Gastroesophageal sphincter (tissue), 4 donors: ENCODE results near the gene FOXE3. TPM values are rescaled to one million over a fixed set of nuclear protein-coding genes. Genes with fewer than 3 reads are reported as not detected.

Experiments
- ATAC-seq: fragments of 150-250 bp; one replicate; pipeline ENCODE4 v1.9.1; 2016; ENCODE audit warnings: mild to moderate bottlenecking, moderate library complexity
- H3K27ac ChIP-seq, 4 donors: fragments of 200-600 bp; sonication (generic) in 3 of 4; 1 replicate in 3 of 4; 2 replicates in 1 of 4; pipeline ENCODE4 v1.5.1; 2016 to 2019
- H3K27me3 ChIP-seq: fragments of 200-600 bp; sonication (generic); one replicate; pipeline ENCODE4 v1.5.1; 2019
- H3K36me3 ChIP-seq, 2 donors: fragments of 200-600 bp; sonication (generic); one replicate each; pipeline ENCODE4 v1.5.1; 2019; ENCODE audit warnings: control low read depth in 1 of 2
- H3K4me1 ChIP-seq, 3 donors: fragments of 200-600 bp; sonication (generic); 1 replicate in 2 of 3; 2 replicates in 1 of 3; pipeline ENCODE4 v1.5.1; 2016 to 2019; ENCODE audit warnings: control low read depth in 2 of 3
- H3K4me3 ChIP-seq, 2 donors: fragments of 200-600 bp; sonication (generic); one replicate each; pipeline ENCODE4 v1.5.1; 2019; ENCODE audit warnings: mild to moderate bottlenecking in 1 of 2, moderate library complexity in 1 of 2
- H3K9me3 ChIP-seq, 3 donors: fragments of 200-600 bp; sonication (generic); one replicate each; pipeline ENCODE4 v1.5.1; 2017 to 2019; ENCODE audit warnings: control low read depth in 2 of 3
- CTCF ChIP-seq, 4 experiments: fragments of 200-600 bp in 2 of 4; fragments of 450-650 bp in 2 of 4; sonication (generic) in 1 of 4; IDR thresholded peaks; one replicate each; pipeline ENCODE4 v1.5.1; 2017 to 2019; ENCODE audit warnings: antibody characterized with exemption in 4 of 4, mild to moderate bottlenecking in 2 of 4, moderate library complexity in 2 of 4
- EP300 ChIP-seq: sonication (generic); formaldehyde crosslinking; IDR thresholded peaks from one replicate; pipeline ENCODE4 v1.6.1; 2017; ENCODE audit warnings: antibody characterized with exemption, mild to moderate bottlenecking
- POLR2A ChIP-seq, 2 donors: fragments of 450-650 bp; IDR thresholded peaks; one replicate each; pipeline ENCODE4 v1.6.1; 2017; ENCODE audit warnings: antibody characterized with exemption in 2 of 2, mild to moderate bottlenecking in 2 of 2, moderate library complexity in 1 of 2
- POLR2AphosphoS5 ChIP-seq: sonication (generic); formaldehyde crosslinking; IDR thresholded peaks from one replicate; pipeline ENCODE4 v1.6.1; 2017; ENCODE audit warnings: antibody characterized with exemption
- WGBS, 2 donors: methylation state at CpG; one replicate each; pipeline ENCODE4 v1.1.5; 2018; ENCODE audit warnings: low coverage in 1 of 2; 5-methylcytosine and 5-hydroxymethylcytosine counted together
- total RNA-seq, 4 donors: library from RNA; depleted of rRNA; stranded (reverse); fragments of >200 nt; gene quantifications; one replicate each; pipeline ENCODE4 v1.1.0, GENCODE V29; 2016

FOXE3 gene
- total RNA-seq, 4 donors from 2014 or later = not detected

DNA sequence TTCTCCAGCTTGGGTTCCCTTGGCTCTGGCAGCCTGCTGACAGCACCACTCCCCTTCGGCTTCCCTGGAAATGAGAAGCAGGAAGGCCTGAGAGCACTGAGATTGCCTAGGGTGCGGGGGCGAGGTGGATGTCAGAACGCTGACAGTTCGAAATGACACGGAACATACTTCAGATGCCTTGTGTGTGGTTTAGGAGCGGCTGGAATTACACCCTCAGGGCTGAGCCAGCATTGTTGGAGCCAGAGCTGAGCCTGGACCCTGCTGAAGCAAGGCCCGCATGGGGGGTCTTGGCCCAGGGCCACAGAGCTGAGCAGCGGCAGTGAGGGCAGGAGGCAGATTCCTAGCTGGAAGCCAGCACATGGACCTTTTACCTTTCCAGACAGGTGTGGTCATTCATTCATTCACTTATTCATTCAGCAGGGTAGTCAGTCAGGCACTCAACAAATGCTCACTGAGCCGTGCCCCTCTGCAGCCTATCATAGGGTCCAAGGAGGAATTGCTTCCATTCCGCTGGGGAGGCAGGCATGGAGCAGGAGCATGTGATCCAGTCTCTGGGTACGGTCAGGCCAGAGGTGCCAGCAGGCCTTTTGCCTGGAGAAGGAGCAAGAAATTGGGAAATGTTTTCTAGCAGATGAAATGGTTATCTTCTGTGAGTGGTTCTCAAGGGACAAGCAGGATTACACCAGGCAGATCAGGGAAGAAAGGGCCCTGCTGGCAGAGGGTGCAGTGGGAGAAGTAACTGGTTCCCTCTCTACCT lies 6.6 kb upstream of the FOXE3 start:
- WGBS, 2 donors = 18% methylated on average over 7 of the region's 12 CpGs; no CpG with 5 or more reads in 1 of the 2 donors
- H3K36me3 ChIP-seq = no peaks in the 10 kb centered on the region
- H3K9me3 ChIP-seq = no peaks in the 10 kb centered on the region
- H3K27ac ChIP-seq = no peak overlapping the region
- TF ChIP-seq EP300 = no peak
- no peak for TF ChIP-seq CTCF (IDR thresholded peaks at IDR 0.05)
- TF ChIP-seq POLR2A (IDR thresholded peaks at IDR 0.05) = no peak
- H3K4me3 ChIP-seq = no peak overlapping the region
- ATAC-seq = peak; percentile 26
- H3K4me1 ChIP-seq = no peaks in the 10 kb centered on the region
- peaks cover 36% of the 10 kb centered on the region for H3K27me3 ChIP-seq

DNA sequence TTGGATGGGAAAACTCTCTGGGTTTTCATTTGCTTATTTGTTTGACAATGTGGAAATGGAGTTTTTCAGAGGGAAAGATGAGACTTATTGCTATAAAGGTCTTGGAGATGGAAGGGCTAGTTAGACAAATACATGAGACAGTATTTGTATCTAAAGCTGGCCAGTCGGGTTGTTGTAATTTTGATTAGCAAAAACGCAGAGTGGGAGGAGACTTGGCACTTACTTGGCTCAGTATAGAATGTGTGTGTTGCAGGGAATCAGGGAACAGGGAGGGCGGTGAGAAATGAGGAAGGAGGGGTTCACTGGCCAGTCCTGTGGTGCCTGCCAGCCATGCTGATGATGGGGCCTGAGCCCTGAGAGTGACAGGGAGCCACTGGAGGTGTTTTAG lies 6.0 kb upstream of the FOXE3 start:
- TF ChIP-seq POLR2AphosphoS5 (no peak), CTCF (IDR thresholded peaks at IDR 0.05) (no peak), EP300 (no peak), POLR2A (IDR thresholded peaks at IDR 0.05) (no peak)
- H3K36me3 ChIP-seq = no peaks in the 10 kb centered on the region
- H3K4me1 ChIP-seq = no peaks in the 10 kb centered on the region
- 73 to 75% methylated on average over 2 to 3 of the region's 3 CpGs for WGBS, 2 donors
- no peak overlapping the region for H3K4me3 ChIP-seq
- ATAC-seq = no peak
- no peaks in the 10 kb centered on the region for H3K9me3 ChIP-seq
- H3K27ac ChIP-seq = no peak overlapping the region
- H3K27me3 ChIP-seq = peaks cover 40% of the 10 kb centered on the region

DNA sequence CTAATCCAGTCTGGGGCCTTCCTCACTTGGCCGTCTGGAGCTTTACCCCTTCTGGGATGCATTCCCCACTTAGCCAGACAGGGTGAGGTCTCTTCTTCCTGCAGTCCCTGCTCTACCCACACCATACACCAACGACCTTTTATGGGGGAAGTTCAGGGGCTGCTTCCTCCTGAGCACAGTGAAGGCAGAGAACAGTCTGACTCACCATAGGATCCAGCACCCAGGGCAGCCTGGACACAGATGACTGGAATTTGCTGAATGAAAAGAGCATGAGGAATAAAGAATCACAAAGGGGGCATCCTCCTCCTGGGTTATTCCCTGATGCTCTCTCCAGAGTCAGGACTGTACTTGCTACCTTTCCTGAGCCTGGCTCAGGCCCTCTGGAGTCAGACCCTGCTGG lies 4.6 kb upstream of the FOXE3 start:
- peaks cover 45% of the 10 kb centered on the region for H3K27me3 ChIP-seq
- peaks cover 0 to 5% (median 0%) of the 10 kb centered on the region in 3 donors for H3K4me1 ChIP-seq
- H3K9me3 ChIP-seq = no peaks in the 10 kb centered on the region
- no peak for ATAC-seq
- H3K36me3 ChIP-seq = no peaks in the 10 kb centered on the region
- no peak overlapping the region for H3K4me3 ChIP-seq
- no peak overlapping the region for H3K27ac ChIP-seq
- no peak for TF ChIP-seq POLR2AphosphoS5
- TF ChIP-seq EP300 = no peak
- no peak for TF ChIP-seq POLR2A (IDR thresholded peaks at IDR 0.05)
- TF ChIP-seq CTCF (IDR thresholded peaks at IDR 0.05) = no peak
- 100% methylated on average over 1 of the region's 2 CpGs; no CpG with 5 or more reads in 1 of the 2 donors for WGBS, 2 donors

- Histone ChIP-seq H3K9me3 (no peaks in the 10 kb centered on the region), H3K4me3 (no peak overlapping the region), H3K27me3 (peaks cover 49% of the 10 kb centered on the region), H3K27ac (no peak overlapping the region), H3K4me1 (peaks cover 0 to 13% (median 0%) of the 10 kb centered on the region in 3 donors), H3K36me3 (no peaks in the 10 kb centered on the region)
- TF ChIP-seq CTCF (IDR thresholded peaks at IDR 0.05) (no peak), EP300 (no peak), POLR2AphosphoS5 (no peak), POLR2A (IDR thresholded peaks at IDR 0.05) (no peak)
- ATAC-seq = no peak
- 87% methylated on average over 3 of the region's 14 CpGs; no CpG with 5 or more reads in 1 of the 2 donors for WGBS, 2 donors
Measured at GRCh38 chr1:47412437-47412836, 3.6 kb upstream of the FOXE3 start.
